ENCODE data around the gene ATG5. TPM values are rescaled to one million over a fixed set of nuclear protein-coding genes. Genes with fewer than 3 reads are reported as not detected.
"Not testable (repeated sequence)": the region's sequence is repeated elsewhere in the genome, so short reads cannot be mapped to it uniquely, and the experiment has no call there.

ATG5 gene
- total and polyA plus RNA-seq, 12 donors: 20.1 to 65.9 (median 41.9) TPM

DNA sequence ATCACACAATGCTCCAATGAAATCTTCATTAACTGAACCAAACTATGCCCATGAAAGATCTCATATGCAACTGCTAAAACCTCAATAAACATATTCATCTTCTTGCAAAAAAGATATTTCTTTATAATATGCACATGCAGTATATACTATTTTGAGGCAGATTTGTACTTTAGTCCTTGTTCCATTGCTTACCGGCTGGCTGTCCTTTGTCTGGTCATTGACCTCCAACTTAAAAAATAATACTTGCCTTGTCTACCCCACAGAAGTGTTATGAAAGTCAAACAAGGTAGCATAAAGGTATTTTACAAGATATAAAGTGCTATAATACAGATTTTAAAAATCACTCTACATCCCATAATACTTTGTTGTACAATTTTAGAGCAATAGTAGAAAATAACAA, 88.3 kb downstream of the ATG5 start:
- no peak overlapping the region for H3K4me3 ChIP-seq
- intact Hi-C loops (cut with DNase I): no loop called here
- H3K36me3 ChIP-seq (replicated peaks in 1 of 2): no peaks in the 10 kb centered on the region
- DNase-seq: no peak
- TF ChIP-seq POLR2A (IDR thresholded peaks at IDR 0.05): no peak
- TF ChIP-seq, protein P1, sequence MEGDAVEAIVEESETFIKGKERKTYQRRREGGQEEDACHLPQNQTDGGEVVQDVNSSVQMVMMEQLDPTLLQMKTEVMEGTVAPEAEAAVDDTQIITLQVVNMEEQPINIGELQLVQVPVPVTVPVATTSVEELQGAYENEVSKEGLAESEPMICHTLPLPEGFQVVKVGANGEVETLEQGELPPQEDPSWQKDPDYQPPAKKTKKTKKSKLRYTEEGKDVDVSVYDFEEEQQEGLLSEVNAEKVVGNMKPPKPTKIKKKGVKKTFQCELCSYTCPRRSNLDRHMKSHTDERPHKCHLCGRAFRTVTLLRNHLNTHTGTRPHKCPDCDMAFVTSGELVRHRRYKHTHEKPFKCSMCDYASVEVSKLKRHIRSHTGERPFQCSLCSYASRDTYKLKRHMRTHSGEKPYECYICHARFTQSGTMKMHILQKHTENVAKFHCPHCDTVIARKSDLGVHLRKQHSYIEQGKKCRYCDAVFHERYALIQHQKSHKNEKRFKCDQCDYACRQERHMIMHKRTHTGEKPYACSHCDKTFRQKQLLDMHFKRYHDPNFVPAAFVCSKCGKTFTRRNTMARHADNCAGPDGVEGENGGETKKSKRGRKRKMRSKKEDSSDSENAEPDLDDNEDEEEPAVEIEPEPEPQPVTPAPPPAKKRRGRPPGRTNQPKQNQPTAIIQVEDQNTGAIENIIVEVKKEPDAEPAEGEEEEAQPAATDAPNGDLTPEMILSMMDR (IDR thresholded peaks at IDR 0.05): no peak
- no peaks in the 10 kb centered on the region for H3K9me3 ChIP-seq (replicated peaks in 1 of 3)
- H3K27me3 ChIP-seq: no peaks in the 10 kb centered on the region
- H3K4me1 ChIP-seq (replicated peaks in 1 of 2): no peaks in the 10 kb centered on the region
- H3K27ac ChIP-seq: no peak overlapping the region
- WGBS, 4 donors: 48 to 78% (median 59%) methylated on average over 1 of the region's 1 CpG

GRCh38 chr6:106229876-106230445, 95.6 kb downstream of the ATG5 start:
- H3K27me3 ChIP-seq; H3K36me3 ChIP-seq (replicated peaks in 1 of 2); DNase-seq; H3K4me3 ChIP-seq; H3K9me3 ChIP-seq (replicated peaks in 1 of 3); H3K27ac ChIP-seq; H3K4me1 ChIP-seq (replicated peaks in 1 of 2): not testable (repeated sequence)
- intact Hi-C loops (cut with DNase I): loop anchor here in 1 of 2 donors (10.0 kb wide), 1 partner anchor 495 kb away; no protein-coding TSS in a partner anchor
- WGBS, 4 donors: 71 to 90% (median 88%) methylated on average over 5 of the region's 5 CpGs

DNA sequence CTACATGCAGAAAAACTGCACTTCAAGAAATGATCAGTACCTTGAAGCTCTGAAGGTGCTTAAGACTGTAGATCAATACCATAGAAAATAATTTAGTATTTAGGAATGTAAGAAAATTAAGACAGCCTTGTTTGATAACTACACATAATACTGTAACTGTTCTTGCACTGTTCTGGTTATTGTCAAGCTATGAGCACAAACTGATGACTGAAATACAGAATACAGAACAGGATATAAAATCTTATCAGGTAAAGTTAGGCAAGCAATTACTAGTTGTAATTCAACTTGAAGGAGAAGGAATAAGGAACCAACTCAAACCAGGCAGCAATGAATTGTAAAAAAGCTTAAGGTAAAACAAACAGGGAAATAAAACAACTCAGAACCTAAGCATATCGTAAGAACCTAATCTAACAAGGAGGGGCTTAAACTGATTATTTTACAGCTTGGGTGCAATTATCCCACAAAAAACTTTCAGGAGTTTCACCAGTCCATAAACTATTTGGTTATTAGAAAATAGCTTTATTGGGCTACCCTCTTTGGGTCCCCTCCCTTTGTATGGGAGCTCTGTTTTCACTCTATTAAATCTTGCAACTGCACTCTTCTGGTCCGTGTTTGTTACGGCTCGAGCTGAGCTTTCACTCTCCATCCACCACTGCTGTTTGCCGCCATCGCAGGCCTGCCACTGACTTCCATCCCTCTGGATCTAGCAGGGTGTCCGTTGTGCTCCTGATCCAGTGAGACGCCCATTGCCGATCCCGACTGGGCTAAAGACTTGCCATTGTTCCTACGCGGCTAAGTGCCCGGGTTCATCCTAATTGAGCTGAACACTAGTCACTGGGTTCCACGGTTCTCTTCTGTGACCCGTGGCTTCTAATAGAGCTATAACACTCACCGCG, 97.7 kb downstream of the ATG5 start:
- intact Hi-C loops (cut with DNase I): loop anchor here in 1 of 2 donors (10.0 kb wide), 1 partner anchor 493 kb away; no protein-coding TSS in a partner anchor
- Histone ChIP-seq H3K27me3 (no peaks in the 10 kb centered on the region), H3K27ac (no peak overlapping the region), H3K36me3 (replicated peaks in 1 of 2) (no peaks in the 10 kb centered on the region), H3K4me1 (replicated peaks in 1 of 2) (no peaks in the 10 kb centered on the region), H3K4me3 (no peak overlapping the region), H3K9me3 (replicated peaks in 1 of 3) (no peaks in the 10 kb centered on the region)
- DNase-seq: no peak
- TF ChIP-seq, protein P1 (IDR thresholded peaks at IDR 0.05): no peak
- TF ChIP-seq POLR2A (IDR thresholded peaks at IDR 0.05): no peak
- WGBS, 4 donors: 97 to 99% (median 99%) methylated on average over 14 to 17 of the region's 17 CpGs

DNA sequence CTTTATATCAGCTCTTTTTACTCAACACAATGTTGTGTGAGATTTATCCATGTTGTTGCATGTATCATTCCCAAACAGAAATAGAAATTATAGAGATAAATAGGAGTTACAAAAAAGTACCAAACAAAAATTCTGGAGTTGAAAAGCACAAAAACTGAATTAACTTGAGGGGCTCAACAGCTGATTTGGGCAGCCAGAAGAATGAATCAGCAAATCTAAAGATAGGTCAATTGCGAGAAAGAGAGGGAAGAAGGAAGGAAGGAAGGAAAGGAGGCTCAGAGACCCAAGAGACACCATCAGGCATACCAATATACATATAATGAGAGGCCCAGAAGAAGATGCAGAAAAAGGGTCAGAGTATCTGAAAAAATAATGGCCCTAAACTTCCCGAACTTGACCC, 98.9 kb downstream of the ATG5 start:
- 83 to 88% (median 84%) methylated on average over 2 of the region's 2 CpGs for WGBS, 4 donors
- intact Hi-C loops (cut with DNase I): loop anchor here in 1 of 2 donors (10.0 kb wide), 1 partner anchor 492 kb away; no protein-coding TSS in a partner anchor
- Histone ChIP-seq H3K36me3 (replicated peaks in 1 of 2) (no peaks in the 10 kb centered on the region), H3K4me1 (replicated peaks in 1 of 2) (no peaks in the 10 kb centered on the region), H3K27me3 (no peaks in the 10 kb centered on the region), H3K4me3 (no peak overlapping the region), H3K9me3 (replicated peaks in 1 of 3) (no peaks in the 10 kb centered on the region), H3K27ac (no peak overlapping the region)
- TF ChIP-seq, protein P1 (IDR thresholded peaks at IDR 0.05): no peak
- no peak for TF ChIP-seq POLR2A (IDR thresholded peaks at IDR 0.05)
- DNase-seq: no peak
